Hippocampal formation (tissue), 2 donors: ENCODE data around the gene HAGH.
A peak's percentile ranks its signal among the peaks of the same experiment; 100 is the strongest.

Experiments used
- DNase-seq, 2 donors: peaks; one replicate each; lab custom pipeline; 2025; lab: John Stamatoyannopoulos, UW

HAGH gene

GRCh38 chr16:1831186-1832075, 4.8 kb upstream of the HAGH start:
- DNase-seq, result no peak

GRCh38 chr16:1830213-1830612, 3.6 kb upstream of the HAGH start:
- DNase-seq, result no peak

- DNase-seq, result no peak
Observed at GRCh38 chr16:1828645-1829410, 2.2 kb upstream of the HAGH start.

GRCh38 chr16:1825864-1826690, 548 bp downstream of the HAGH start:
- DNase-seq, result no peak

- no peak for DNase-seq
Observed at GRCh38 chr16:1825381-1825863, 1.2 kb downstream of the HAGH start.

- DNase-seq, result peak in 1 of 2 donors; percentile 21
Observed at GRCh38 chr16:1823821-1824220, 2.8 kb downstream of the HAGH start.

- DNase-seq, result no peak
Observed at GRCh38 chr16:1822801-1823200, 3.8 kb downstream of the HAGH start.

- DNase-seq, result no peak
Observed at GRCh38 chr16:1821861-1822611, 4.6 kb downstream of the HAGH start.

GRCh38 chr16:1820946-1821290, 5.7 kb downstream of the HAGH start:
- DNase-seq, result no peak

GRCh38 chr16:1820096-1820945, 6.3 kb downstream of the HAGH start:
- no peak for DNase-seq

GRCh38 chr16:1819611-1820010, 7.0 kb downstream of the HAGH start:
- no peak for DNase-seq

- no peak for DNase-seq
Observed at GRCh38 chr16:1818873-1819525, 7.6 kb downstream of the HAGH start.

GRCh38 chr16:1818204-1818872, 8.3 kb downstream of the HAGH start:
- no peak for DNase-seq

- DNase-seq, result no peak
Observed at GRCh38 chr16:1817716-1818115, 8.9 kb downstream of the HAGH start.

- no peak for DNase-seq
Observed at GRCh38 chr16:1817276-1817589, 9.4 kb downstream of the HAGH start.

- DNase-seq, result no peak
Observed at GRCh38 chr16:1816396-1817275, 10.0 kb downstream of the HAGH start.

GRCh38 chr16:1815461-1815860, 11.2 kb downstream of the HAGH start:
- DNase-seq, result no peak

GRCh38 chr16:1812732-1813163, 13.9 kb downstream of the HAGH start:
- peak; percentile 14 to 38 for DNase-seq
